HFFc6 (cell line): ENCODE results near the gene TRDN. TPM values are rescaled to one million over a fixed set of nuclear protein-coding genes. Genes with fewer than 3 reads are reported as not detected.

Source experiments
- DNase-seq: peaks from one replicate; pipeline ENCODE4 v3.0.0-alpha.2; 2018
- H3K27ac Mint-ChIP-seq: 2 replicates; pipeline ENCODE4 v1.8.0; 2020; ENCODE audit warnings: mild to moderate bottlenecking, mixed read lengths
- H3K27me3 Mint-ChIP-seq: 2 replicates; pipeline ENCODE4 v1.8.0; 2021; ENCODE audit warnings: mild to moderate bottlenecking, moderate library complexity, mixed read lengths; ENCODE audit not compliant: insufficient read depth
- H3K36me3 Mint-ChIP-seq: 2 replicates; pipeline ENCODE4 v1.8.0; 2021; ENCODE audit warnings: low read depth, mixed read lengths
- H3K4me1 Mint-ChIP-seq: 2 replicates; pipeline ENCODE4 v1.8.0; 2020; ENCODE audit warnings: low read depth, mixed read lengths
- H3K4me3 Mint-ChIP-seq: 2 replicates; pipeline ENCODE4 v1.8.0; 2020; ENCODE audit warnings: mild to moderate bottlenecking, moderate library complexity, mixed read lengths
- H3K9me3 Mint-ChIP-seq: 2 replicates; pipeline ENCODE4 v1.8.0; 2020; ENCODE audit warnings: mild to moderate bottlenecking, mixed read lengths
- total RNA-seq, 6 experiments: library from RNA; stranded (reverse); fragmentation: NEBNext Ultra II Directional; extraction: Animal tissue kit (Norgen Biotek cat#: 25700); gene quantifications; 2 replicates in 1 of 6; 3 replicates in 5 of 6; pipeline ENCODE4 v1.2.3, GENCODE V29; 2021
- TF ChIP-seq, protein P1 (sequence below): fragments of 200-600 bp; sonication (generic); IDR thresholded peaks from 2 replicates; pipeline ENCODE4 v1.5.0; 2021; ENCODE audit warnings: antibody characterized with exemption, mild to moderate bottlenecking

The TRDN gene
- total RNA-seq, 6 experiments from 2014 or later: not detected

DNA sequence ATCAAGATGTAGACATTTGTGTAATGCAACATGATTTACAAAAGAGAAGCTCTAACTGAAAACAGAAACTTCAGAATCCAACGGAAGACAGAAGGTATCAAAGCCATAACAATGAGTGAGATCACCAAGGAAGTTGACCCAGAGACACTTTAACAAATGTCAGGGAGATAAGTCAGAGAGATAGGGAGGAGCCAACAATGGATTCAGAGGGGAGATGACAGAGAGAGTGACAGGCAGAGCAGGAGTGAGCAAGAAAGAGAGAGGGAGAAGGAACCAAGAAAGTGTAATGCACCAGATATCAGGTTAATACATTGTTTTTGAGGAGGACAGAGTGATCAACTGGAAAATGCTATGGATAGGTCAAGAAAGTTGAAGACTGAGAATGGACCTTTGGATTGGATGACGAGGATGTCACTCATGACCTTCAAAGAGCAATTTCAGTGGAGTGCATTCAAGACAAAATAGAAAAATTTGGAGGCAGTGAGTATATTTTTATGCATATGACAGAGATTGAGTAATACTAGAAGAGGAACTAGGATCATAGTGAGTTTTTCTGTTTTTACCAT, 86.6 kb downstream of the TRDN start:
- Mint-ChIP-seq H3K9me3 (peaks cover 31% of the 10 kb centered on the region), H3K4me3 (no peak overlapping the region), H3K36me3 (peaks cover 23% of the 10 kb centered on the region), H3K27ac (no peak overlapping the region), H3K4me1 (no peaks in the 10 kb centered on the region), H3K27me3 (no peaks in the 10 kb centered on the region)
- no peak for DNase-seq
- TF ChIP-seq, protein P1, sequence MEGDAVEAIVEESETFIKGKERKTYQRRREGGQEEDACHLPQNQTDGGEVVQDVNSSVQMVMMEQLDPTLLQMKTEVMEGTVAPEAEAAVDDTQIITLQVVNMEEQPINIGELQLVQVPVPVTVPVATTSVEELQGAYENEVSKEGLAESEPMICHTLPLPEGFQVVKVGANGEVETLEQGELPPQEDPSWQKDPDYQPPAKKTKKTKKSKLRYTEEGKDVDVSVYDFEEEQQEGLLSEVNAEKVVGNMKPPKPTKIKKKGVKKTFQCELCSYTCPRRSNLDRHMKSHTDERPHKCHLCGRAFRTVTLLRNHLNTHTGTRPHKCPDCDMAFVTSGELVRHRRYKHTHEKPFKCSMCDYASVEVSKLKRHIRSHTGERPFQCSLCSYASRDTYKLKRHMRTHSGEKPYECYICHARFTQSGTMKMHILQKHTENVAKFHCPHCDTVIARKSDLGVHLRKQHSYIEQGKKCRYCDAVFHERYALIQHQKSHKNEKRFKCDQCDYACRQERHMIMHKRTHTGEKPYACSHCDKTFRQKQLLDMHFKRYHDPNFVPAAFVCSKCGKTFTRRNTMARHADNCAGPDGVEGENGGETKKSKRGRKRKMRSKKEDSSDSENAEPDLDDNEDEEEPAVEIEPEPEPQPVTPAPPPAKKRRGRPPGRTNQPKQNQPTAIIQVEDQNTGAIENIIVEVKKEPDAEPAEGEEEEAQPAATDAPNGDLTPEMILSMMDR: no peak

- DNase-seq: no peak
- H3K36me3 Mint-ChIP-seq: peaks cover 23% of the 10 kb centered on the region
- TF ChIP-seq, protein P1: no peak
Measured at GRCh38 chr6:123549476-123549875, 87.3 kb downstream of the TRDN start.

DNA sequence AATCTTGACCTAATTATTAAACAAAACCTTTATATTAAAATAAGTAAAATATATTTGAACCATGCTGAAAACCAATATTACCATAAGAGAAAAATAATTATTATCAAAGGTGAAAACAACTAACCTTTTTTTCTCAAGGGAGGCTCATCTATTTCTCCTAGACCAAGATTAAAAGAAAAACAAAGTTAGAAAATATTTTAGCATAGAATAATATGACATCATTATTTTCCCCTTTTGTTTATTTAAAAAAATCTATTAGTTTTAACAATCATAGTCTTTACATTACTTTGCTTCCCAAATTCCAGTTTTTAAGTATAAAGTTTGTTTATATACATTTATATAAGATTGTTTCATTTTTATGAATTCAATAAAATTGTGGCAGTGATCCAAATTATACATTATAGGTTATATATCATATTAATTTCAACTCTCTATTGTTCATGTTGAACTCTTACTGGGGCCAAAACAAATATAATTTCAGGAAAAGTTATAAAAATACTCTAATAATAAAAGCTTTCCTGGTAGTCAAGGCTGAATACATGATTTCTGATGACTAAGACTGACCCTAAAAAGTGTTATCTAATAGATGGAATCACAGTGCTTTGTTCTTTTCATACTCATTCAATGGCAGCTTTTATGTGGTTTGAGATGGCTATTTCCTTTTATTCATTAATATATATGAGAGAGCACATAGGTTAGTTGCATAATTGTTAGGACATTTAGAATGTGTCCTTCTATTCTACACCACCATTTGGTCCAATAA, 89.4 kb downstream of the TRDN start:
- Mint-ChIP-seq H3K4me1 (no peaks in the 10 kb centered on the region), H3K27me3 (no peaks in the 10 kb centered on the region), H3K36me3 (peaks cover 12% of the 10 kb centered on the region), H3K27ac (no peak overlapping the region), H3K9me3 (peaks cover 22% of the 10 kb centered on the region), H3K4me3 (no peak overlapping the region)
- TF ChIP-seq, protein P1: no peak
- DNase-seq: no peak

More at GRCh38 chr6:123549476-123549875, 87.3 kb downstream of the TRDN start:
- no peak overlapping the region for H3K27ac Mint-ChIP-seq
- H3K4me1 Mint-ChIP-seq: no peaks in the 10 kb centered on the region
- H3K4me3 Mint-ChIP-seq: no peak overlapping the region
- no peaks in the 10 kb centered on the region for H3K27me3 Mint-ChIP-seq
- H3K9me3 Mint-ChIP-seq: peaks cover 31% of the 10 kb centered on the region

DNA sequence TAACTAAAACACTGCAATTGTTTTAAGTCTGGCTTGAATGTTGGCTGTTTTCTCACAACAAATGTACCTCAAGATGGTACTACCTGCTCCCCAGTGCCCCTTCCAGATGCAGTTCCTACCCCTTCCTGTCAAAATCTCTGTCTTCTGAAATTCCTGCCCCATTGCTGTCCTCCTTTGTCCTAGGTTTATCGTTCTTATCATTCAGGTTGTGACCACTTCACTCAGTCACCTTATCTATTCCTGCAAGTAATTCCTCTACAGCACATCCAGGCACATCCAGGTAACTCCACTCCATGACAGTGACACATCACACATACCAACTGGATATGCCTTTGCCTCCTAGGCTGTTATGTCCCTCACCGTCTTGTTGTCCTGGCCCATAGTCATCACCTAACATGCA, 90.2 kb downstream of the TRDN start:
- Mint-ChIP-seq H3K4me3 (no peak overlapping the region), H3K9me3 (peaks cover 29% of the 10 kb centered on the region), H3K27ac (no peak overlapping the region), H3K36me3 (peaks cover 12% of the 10 kb centered on the region), H3K4me1 (no peaks in the 10 kb centered on the region), H3K27me3 (no peaks in the 10 kb centered on the region)
- DNase-seq: no peak
- TF ChIP-seq, protein P1: no peak

GRCh38 chr6:123541462-123541861, 95.3 kb downstream of the TRDN start:
- no peaks in the 10 kb centered on the region; the same call in 1 of the 2 replicates for H3K27me3 Mint-ChIP-seq
- H3K27ac Mint-ChIP-seq: no peak overlapping the region
- H3K4me3 Mint-ChIP-seq: no peak overlapping the region
- no peaks in the 10 kb centered on the region for H3K4me1 Mint-ChIP-seq
- no peak for DNase-seq
- peaks cover 1% of the 10 kb centered on the region; the same call in 1 of the 2 replicates for H3K36me3 Mint-ChIP-seq
- H3K9me3 Mint-ChIP-seq: peaks cover 19% of the 10 kb centered on the region
- TF ChIP-seq, protein P1: no peak
